ENCODE data around the gene CACNA2D3. TPM values are rescaled to one million over a fixed set of nuclear protein-coding genes. Genes with fewer than 3 reads are reported as not detected.

Gene CACNA2D3
- total and polyA plus RNA-seq, 2 donors from 2014 or later = 5.7 to 11.2 TPM

- DNase-seq = no peak
- no peaks in the 10 kb centered on the region for H3K36me3 ChIP-seq (ENCODE audit: control insufficient read depth in 2 of 3, insufficient read depth in 3 of 3, low read length in 3 of 3)
- no peaks in the 10 kb centered on the region for H3K27me3 ChIP-seq (ENCODE audit: control insufficient read depth, insufficient read depth, low read length)
- H3K4me3 ChIP-seq (ENCODE audit: low read length in 3 of 3) = no peak overlapping the region
- no peak for TF ChIP-seq CTCF (IDR thresholded peaks at IDR 0.05; ENCODE audit: borderline replicate concordance, extremely low read depth, insufficient read depth)
- peaks cover 0 to 4% (median 0%) of the 10 kb centered on the region in 3 donors for H3K9me3 ChIP-seq (ENCODE audit: control insufficient read depth in 2 of 3, insufficient read depth in 1 of 3, low read length in 3 of 3)
- no peaks in the 10 kb centered on the region for H3K4me1 ChIP-seq (ENCODE audit: control insufficient read depth in 2 of 3, insufficient read depth in 2 of 3, low read depth in 1 of 3, low read length in 3 of 3)
- H3K27ac ChIP-seq (ENCODE audit: low read depth in 2 of 2, low read length in 2 of 2) = no peak overlapping the region
- no peak overlapping the region for H3K9ac ChIP-seq (ENCODE audit: low read length in 3 of 3)
- intact Hi-C loops (cut with DNase I) = no loop called here
- no peak for FAIRE-seq
These were observed 121.8 kb downstream of the CACNA2D3 start for GRCh38 chr3:54243960-54244682.

- Histone ChIP-seq H3K36me3 (ENCODE audit: control insufficient read depth in 2 of 3, insufficient read depth in 3 of 3, low read length in 3 of 3) (no peaks in the 10 kb centered on the region), H3K4me1 (ENCODE audit: control insufficient read depth in 2 of 3, insufficient read depth in 2 of 3, low read depth in 1 of 3, low read length in 3 of 3) (no peaks in the 10 kb centered on the region), H3K27me3 (ENCODE audit: control insufficient read depth, insufficient read depth, low read length) (no peaks in the 10 kb centered on the region), H3K27ac (ENCODE audit: low read depth in 2 of 2, low read length in 2 of 2) (no peak overlapping the region), H3K9me3 (ENCODE audit: control insufficient read depth in 2 of 3, insufficient read depth in 1 of 3, low read length in 3 of 3) (no peaks in the 10 kb centered on the region), H3K4me3 (ENCODE audit: low read length in 3 of 3) (no peak overlapping the region), H3K9ac (ENCODE audit: low read length in 3 of 3) (no peak overlapping the region)
- no peak for FAIRE-seq
- no peak for TF ChIP-seq CTCF (IDR thresholded peaks at IDR 0.05; ENCODE audit: borderline replicate concordance, extremely low read depth, insufficient read depth)
- DNase-seq = no peak
- intact Hi-C loops (cut with DNase I) = no loop called here
These were observed 129.4 kb downstream of the CACNA2D3 start for GRCh38 chr3:54251705-54252104.

GRCh38 chr3:54257125-54257720 lies 134.9 kb downstream of the CACNA2D3 start:
- Histone ChIP-seq H3K27ac (ENCODE audit: low read depth in 2 of 2, low read length in 2 of 2) (no peak overlapping the region), H3K4me3 (ENCODE audit: low read length in 3 of 3) (no peak overlapping the region), H3K9ac (ENCODE audit: low read length in 3 of 3) (no peak overlapping the region), H3K36me3 (ENCODE audit: control insufficient read depth in 2 of 3, insufficient read depth in 3 of 3, low read length in 3 of 3) (no peaks in the 10 kb centered on the region), H3K4me1 (ENCODE audit: control insufficient read depth in 2 of 3, insufficient read depth in 2 of 3, low read depth in 1 of 3, low read length in 3 of 3) (no peaks in the 10 kb centered on the region), H3K9me3 (ENCODE audit: control insufficient read depth in 2 of 3, insufficient read depth in 1 of 3, low read length in 3 of 3) (no peaks in the 10 kb centered on the region), H3K27me3 (ENCODE audit: control insufficient read depth, insufficient read depth, low read length) (no peaks in the 10 kb centered on the region)
- intact Hi-C loops (cut with DNase I) = no loop called here
- FAIRE-seq = no peak
- no peak for TF ChIP-seq CTCF (IDR thresholded peaks at IDR 0.05; ENCODE audit: borderline replicate concordance, extremely low read depth, insufficient read depth)
- DNase-seq = peak in 3 of 5 donors; percentile 22 to 65 (median 63)

All from kidney (tissue), 14 donors.